Endothelial cell of umbilical vein (primary cell): Measurements from ENCODE around the gene JMJD7. TPM values are rescaled to one million over a fixed set of nuclear protein-coding genes. Genes with fewer than 3 reads are reported as not detected.

Source experiments
- BruUV-seq: library from RNA; stranded (reverse); fragments of 400-500 nt; replicated peaks from 2 replicates; lab custom pipeline; 2021; lab: Mats Ljungman, UMichigan
- CTCF ChIA-PET: fragments of 300-600, 350-600 bp; sonication (Branson Sonifier 250); formaldehyde crosslinking; loops from one replicate; lab custom pipeline; 2021; ENCODE audit warnings: antibody characterized with exemption, inconsistent platforms; lab: Charles Lee
- POLR2A ChIA-PET: fragments of 300-600, 350-600 bp; sonication (Branson Sonifier 250); formaldehyde crosslinking; loops from one replicate; lab custom pipeline; 2021; ENCODE audit warnings: antibody characterized with exemption, inconsistent platforms; lab: Charles Lee
- DNase-seq: peaks from one replicate; pipeline ENCODE4 v3.0.0-alpha.2; 2011; ENCODE audit warnings: low read depth, low spot score
- FAIRE-seq: peaks from 2 replicates; lab custom pipeline; 2011; peaks lifted over from hg19 to GRCh38; lab: Jason Lieb, UNC
- H2AFZ ChIP-seq: 2 replicates; pipeline ENCODE4 v1.6.0; 2012; ENCODE audit warnings: low read depth, low read length, control low read depth, inconsistent platforms
- H3K27ac ChIP-seq: 2 replicates; pipeline ENCODE4 v1.5.1; 2011; ENCODE audit warnings: low read depth, mild to moderate bottlenecking, control low read depth, low read length, moderate library complexity; ENCODE audit not compliant: insufficient read depth
- H3K27me3 ChIP-seq, 2 experiments: 2 replicates each; pipeline versions ENCODE4 v1.6.0 to v1.6.1; 2011; ENCODE audit warnings: low read length in 2 of 2, mixed read lengths in 1 of 2; ENCODE audit not compliant: control insufficient read depth in 2 of 2, insufficient read depth in 2 of 2
- H3K36me3 ChIP-seq, 2 experiments: 2 replicates in 1 of 2; 3 replicates in 1 of 2; pipeline ENCODE4 v1.5.1; 2011; ENCODE audit warnings: low read length in 2 of 2, mild to moderate bottlenecking in 1 of 2, moderate library complexity in 1 of 2; ENCODE audit not compliant: control insufficient read depth in 2 of 2, insufficient read depth in 2 of 2; ENCODE audit errors: extremely low read depth in 1 of 2
- H3K4me1 ChIP-seq: 3 replicates; pipeline ENCODE4 v1.5.1; 2011; ENCODE audit warnings: mild to moderate bottlenecking, low read length; ENCODE audit not compliant: control insufficient read depth, insufficient read depth; ENCODE audit errors: extremely low read depth
- H3K4me2 ChIP-seq: 2 replicates; pipeline ENCODE4 v1.6.1; 2011; ENCODE audit warnings: low read length, control low read depth, mixed read lengths; ENCODE audit not compliant: insufficient read depth
- H3K4me3 ChIP-seq, 3 experiments: fragments of 200-600 bp in 1 of 3; sonication (generic), shearing (Covaris generic) in 1 of 3; replicated peaks in 1 of 3; 2 replicates each; pipeline ENCODE4 v1.5.1; 2011 to 2016; ENCODE audit warnings: control low read depth in 3 of 3, low read length in 3 of 3, mild to moderate bottlenecking in 2 of 3, inconsistent platforms in 1 of 3, low read depth in 1 of 3, moderate library complexity in 1 of 3; ENCODE audit not compliant: insufficient read depth in 1 of 3
- H3K79me2 ChIP-seq: 2 replicates; pipeline ENCODE4 v1.6.0; 2012; ENCODE audit warnings: low read length, inconsistent platforms; ENCODE audit not compliant: control insufficient read depth, insufficient read depth
- H3K9ac ChIP-seq: replicated peaks from 2 replicates; pipeline ENCODE3; 2011; ENCODE audit warnings: low read length, control low read depth; ENCODE audit not compliant: insufficient read depth; ENCODE audit errors: extremely low read depth
- H3K9me1 ChIP-seq: replicated peaks from 3 replicates; pipeline ENCODE4 v1.6.0; 2011; ENCODE audit warnings: mild to moderate bottlenecking, low read length; ENCODE audit not compliant: control insufficient read depth, insufficient read depth; ENCODE audit errors: extremely low read depth
- H3K9me3 ChIP-seq: replicated peaks from 2 replicates; pipeline ENCODE4 v1.5.1; 2012; ENCODE audit warnings: low read length, inconsistent platforms; ENCODE audit not compliant: control insufficient read depth, insufficient read depth
- H4K20me1 ChIP-seq: replicated peaks from 2 replicates; pipeline ENCODE3; 2011; ENCODE audit warnings: mild to moderate bottlenecking, low read length; ENCODE audit not compliant: control insufficient read depth, insufficient read depth; ENCODE audit errors: extremely low read depth
- EZH2 ChIP-seq: IDR thresholded peaks from 2 replicates; pipeline ENCODE4 v1.6.1; 2012; ENCODE audit warnings: borderline replicate concordance, low read depth, mild to moderate bottlenecking, moderate library complexity, low read length, inconsistent platforms; ENCODE audit not compliant: severe bottlenecking
- FOS ChIP-seq: IDR thresholded peaks from 2 replicates; pipeline ENCODE4 v1.6.1; 2011; ENCODE audit warnings: mild to moderate bottlenecking, low read length, moderate library complexity, borderline replicate concordance; ENCODE audit not compliant: insufficient read depth
- GATA2 ChIP-seq: IDR thresholded peaks from 2 replicates; pipeline ENCODE4 v1.7.0; 2011; ENCODE audit warnings: low read depth, mild to moderate bottlenecking, moderate library complexity, mixed read lengths, low read length; ENCODE audit not compliant: insufficient read length, insufficient read depth
- JUN ChIP-seq: IDR thresholded peaks from 2 replicates; pipeline ENCODE4 v1.6.1; 2011; ENCODE audit warnings: borderline replicate concordance, low read depth; ENCODE audit not compliant: insufficient read length, insufficient read depth
- MYC ChIP-seq: IDR thresholded peaks from one replicate; pipeline ENCODE4 v1.6.1; 2011; ENCODE audit warnings: mild to moderate bottlenecking, low read depth, low read length
- POLR2A ChIP-seq: IDR thresholded peaks from 2 replicates; pipeline ENCODE4 v1.6.1; 2012; ENCODE audit warnings: low read depth, mild to moderate bottlenecking, control low read depth, low read length
- POLR2AphosphoS5 ChIP-seq: IDR thresholded peaks from 2 replicates; pipeline ENCODE4 v1.6.1; 2012; ENCODE audit warnings: low read depth, mild to moderate bottlenecking, control low read depth, low read length, moderate library complexity; ENCODE audit not compliant: insufficient read depth
- dilution Hi-C: fragments of 300-500 bp; cut with MboI; formaldehyde crosslinking; loops from one replicate; pipeline ENCODE4 v1.15.0; 2019; ENCODE audit warnings: low sequenced_read_pairs; ENCODE audit not compliant: extremely low pct_ligation_motif_present
- intact Hi-C: fragments of 100-400 bp; cut with micrococcal nuclease; formaldehyde crosslinking; loops from one replicate; pipeline ENCODE4 v1.10.0; 2022
- polyA plus RNA-seq, 4 experiments: library from polyadenylated mRNA; depleted of rRNA in 3 of 4; stranded (reverse) in 3 of 4; unstranded in 1 of 4; fragments of >200 nt; gene quantifications; 2 replicates each; pipeline versions ENCODE4 v1.2.1 to v1.2.3, GENCODE V29; 2011 to 2012; ENCODE audit warnings: missing spikeins in 1 of 4
- total RNA-seq: library from RNA; stranded (reverse); gene quantifications from 2 replicates; pipeline ENCODE4 v1.2.3, GENCODE V29; 2021
- TF ChIP-seq, protein P1 (sequence below): IDR thresholded peaks from 2 replicates; pipeline ENCODE4 v1.6.1; 2011; ENCODE audit not compliant: insufficient read depth, insufficient read length
- TF ChIP-seq, protein P2 (sequence below), 2 donors: IDR thresholded peaks; 1 replicate in 1 of 2; 2 replicates in 1 of 2; pipeline ENCODE4 v1.5.1; 2011; ENCODE audit warnings: low read length in 2 of 2, mild to moderate bottlenecking in 2 of 2, moderate library complexity in 2 of 2, control low read depth in 1 of 2, inconsistent platforms in 1 of 2, low read depth in 1 of 2; ENCODE audit not compliant: insufficient read depth in 1 of 2; ENCODE audit errors: extremely low read depth in 1 of 2

The JMJD7 gene
- total and polyA plus RNA-seq, 2 donors (not counting 3 experiments of a cell fraction or from before 2014, with no cell fraction given): 7.3 to 11.4 TPM

DNA sequence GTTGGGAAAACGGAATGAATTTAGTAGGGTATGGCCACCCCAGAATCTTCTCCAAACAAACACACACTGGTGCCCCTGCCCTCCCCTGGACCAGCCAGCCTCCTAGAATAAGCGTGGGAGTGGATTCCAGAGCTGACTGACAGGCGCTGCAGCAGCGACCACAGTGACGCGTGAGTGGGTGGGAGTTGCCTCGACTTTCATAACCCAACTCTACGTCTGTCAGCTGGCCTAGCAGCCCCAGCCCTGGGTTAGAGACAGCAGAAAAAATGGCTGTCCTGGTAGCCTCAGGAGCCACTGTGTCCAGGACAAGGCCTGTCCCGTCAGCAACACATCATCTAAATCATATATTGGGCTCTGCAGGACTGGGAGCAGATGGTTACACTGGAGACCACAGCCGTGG lies 20.7 kb downstream of the JMJD7 start:
- H3K4me3 ChIP-seq: no peak overlapping the region
- H3K4me2 ChIP-seq: no peak overlapping the region
- FAIRE-seq: no peak
- H2AFZ ChIP-seq: no peak overlapping the region
- no peaks in the 10 kb centered on the region for H3K79me2 ChIP-seq
- BruUV-seq: no TSS peak
- no peaks in the 10 kb centered on the region for H3K9me1 ChIP-seq
- H3K9ac ChIP-seq: no peak overlapping the region
- ChIA-PET CTCF (interaction anchor here (0.9 kb wide), 1 partner anchor 56 kb away, joined by 3 read pairs; no protein-coding TSS in a partner anchor), POLR2A (no interaction called here)
- H3K27ac ChIP-seq: no peak overlapping the region
- TF ChIP-seq POLR2A: no peak
- TF ChIP-seq, protein P1, sequence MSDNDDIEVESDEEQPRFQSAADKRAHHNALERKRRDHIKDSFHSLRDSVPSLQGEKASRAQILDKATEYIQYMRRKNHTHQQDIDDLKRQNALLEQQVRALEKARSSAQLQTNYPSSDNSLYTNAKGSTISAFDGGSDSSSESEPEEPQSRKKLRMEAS: no peak
- TF ChIP-seq, protein P2, sequence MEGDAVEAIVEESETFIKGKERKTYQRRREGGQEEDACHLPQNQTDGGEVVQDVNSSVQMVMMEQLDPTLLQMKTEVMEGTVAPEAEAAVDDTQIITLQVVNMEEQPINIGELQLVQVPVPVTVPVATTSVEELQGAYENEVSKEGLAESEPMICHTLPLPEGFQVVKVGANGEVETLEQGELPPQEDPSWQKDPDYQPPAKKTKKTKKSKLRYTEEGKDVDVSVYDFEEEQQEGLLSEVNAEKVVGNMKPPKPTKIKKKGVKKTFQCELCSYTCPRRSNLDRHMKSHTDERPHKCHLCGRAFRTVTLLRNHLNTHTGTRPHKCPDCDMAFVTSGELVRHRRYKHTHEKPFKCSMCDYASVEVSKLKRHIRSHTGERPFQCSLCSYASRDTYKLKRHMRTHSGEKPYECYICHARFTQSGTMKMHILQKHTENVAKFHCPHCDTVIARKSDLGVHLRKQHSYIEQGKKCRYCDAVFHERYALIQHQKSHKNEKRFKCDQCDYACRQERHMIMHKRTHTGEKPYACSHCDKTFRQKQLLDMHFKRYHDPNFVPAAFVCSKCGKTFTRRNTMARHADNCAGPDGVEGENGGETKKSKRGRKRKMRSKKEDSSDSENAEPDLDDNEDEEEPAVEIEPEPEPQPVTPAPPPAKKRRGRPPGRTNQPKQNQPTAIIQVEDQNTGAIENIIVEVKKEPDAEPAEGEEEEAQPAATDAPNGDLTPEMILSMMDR (IDR thresholded peaks at IDR 0.05; ENCODE audit: extremely low read depth in 1 of 2, insufficient read depth in 1 of 2, low read depth in 1 of 2, low read length in 2 of 2): no peak
- TF ChIP-seq EZH2: no peak
- TF ChIP-seq FOS: no peak
- no peak for TF ChIP-seq GATA2
- TF ChIP-seq JUN: no peak
- TF ChIP-seq POLR2AphosphoS5: no peak
- TF ChIP-seq MYC: no peak
- intact Hi-C loops (no loop called here), dilution Hi-C loops (no loop called here)
- H3K4me1 ChIP-seq: no peaks in the 10 kb centered on the region
- no peaks in the 10 kb centered on the region for H3K27me3 ChIP-seq
- peaks cover 6 to 38% of the 10 kb centered on the region in 2 experiments for H3K36me3 ChIP-seq
- H3K9me3 ChIP-seq: no peaks in the 10 kb centered on the region
- no peak for DNase-seq
- no peaks in the 10 kb centered on the region for H4K20me1 ChIP-seq
